Peyer's patch (tissue), 4 donors: Measurements from ENCODE around the gene SLC5A3.

Experiments
- CTCF ChIP-seq, 6 experiments: fragments of 450-650 bp in 4 of 6; fragments of 200-600 bp in 2 of 6; sonication (generic) in 1 of 6; IDR thresholded peaks; one replicate each; pipeline ENCODE4 v1.5.1; 2017 to 2019; ENCODE audit warnings: antibody characterized with exemption in 6 of 6, mild to moderate bottlenecking in 3 of 6, moderate library complexity in 1 of 6
- POLR2A ChIP-seq, 2 donors: fragments of 450-650 bp; IDR thresholded peaks; one replicate each; pipeline ENCODE4 v1.5.1; 2017; ENCODE audit warnings: antibody characterized with exemption in 2 of 2, mild to moderate bottlenecking in 2 of 2, moderate library complexity in 2 of 2

GRCh38 chr21:34093083-34093482 lies 19.7 kb downstream of the SLC5A3 start:
- TF ChIP-seq CTCF (IDR thresholded peaks at IDR 0.05) (no peak), POLR2A (IDR thresholded peaks at IDR 0.05) (no peak)
